Breast epithelium (tissue), 4 donors: ENCODE data around the gene PTGES2. TPM values are rescaled to one million over a fixed set of nuclear protein-coding genes. Genes with fewer than 3 reads are reported as not detected.

Experiments
- DNase-seq, 2 donors: peaks; one replicate each; pipeline ENCODE4 v3.0.0-alpha.2; 2019; ENCODE audit warnings: low spot score in 2 of 2
- H3K27ac ChIP-seq, 2 donors: fragments of 200-600 bp; sonication (generic) in 1 of 2; one replicate each; pipeline ENCODE4 v1.5.1; 2016 to 2019; ENCODE audit warnings: mild to moderate bottlenecking in 1 of 2
- H3K27me3 ChIP-seq, 2 donors: fragments of 200-600 bp; sonication (generic) in 1 of 2; one replicate each; pipeline versions ENCODE4 v1.5.1 to v1.6.0; 2017 to 2019; ENCODE audit warnings: control low read depth in 1 of 2, mild to moderate bottlenecking in 1 of 2
- H3K36me3 ChIP-seq: fragments of 200-600 bp; one replicate; pipeline ENCODE4 v1.5.1; 2019
- H3K4me1 ChIP-seq, 2 donors: fragments of 200-600 bp; sonication (generic); one replicate each; pipeline ENCODE4 v1.5.1; 2016 to 2019; ENCODE audit warnings: control low read depth in 1 of 2
- H3K4me3 ChIP-seq, 3 donors: fragments of 200-600 bp; sonication (generic); 1 replicate in 2 of 3; 2 replicates in 1 of 3; pipeline ENCODE4 v1.5.1; 2016 to 2019; ENCODE audit warnings: mild to moderate bottlenecking in 3 of 3, moderate library complexity in 2 of 3
- H3K9me3 ChIP-seq, 2 donors: fragments of 200-600 bp; sonication (generic) in 1 of 2; one replicate each; pipeline ENCODE4 v1.5.1; 2016 to 2019; ENCODE audit warnings: control low read depth in 1 of 2
- POLR2A ChIP-seq: fragments of 450-650 bp; IDR thresholded peaks from one replicate; pipeline ENCODE4 v1.6.1; 2016; ENCODE audit warnings: antibody characterized with exemption, mild to moderate bottlenecking, moderate library complexity
- POLR2AphosphoS5 ChIP-seq, 3 donors: sonication (generic); formaldehyde crosslinking; IDR thresholded peaks; one replicate each; pipeline ENCODE4 v1.6.1; 2017; ENCODE audit warnings: antibody characterized with exemption in 3 of 3
- intact Hi-C: fragments of 100-400 bp; cut with DNase I; formaldehyde crosslinking; loops from one replicate; pipeline ENCODE4 v1.15.1; 2023; ENCODE audit warnings: low total_unique reads
- total RNA-seq, 3 donors: library from RNA; depleted of rRNA; stranded (reverse); fragments of >200 nt; gene quantifications; one replicate each; pipeline ENCODE4 v1.1.0, GENCODE V29; 2016
- TF ChIP-seq, protein P1 (sequence below), 3 donors: fragments of 450-650 bp; IDR thresholded peaks; one replicate each; pipeline ENCODE4 v1.5.1; 2016 to 2017; ENCODE audit warnings: antibody characterized with exemption in 3 of 3, mild to moderate bottlenecking in 3 of 3, moderate library complexity in 3 of 3

Gene PTGES2
- total RNA-seq, 3 donors from 2014 or later: 35.7 to 86.9 (median 55.0) TPM

GRCh38 chr9:128096616-128097536, 30.7 kb downstream of the PTGES2 start:
- TF ChIP-seq POLR2A (no peak), POLR2AphosphoS5 (IDR thresholded peaks at IDR 0.05) (no peak)
- TF ChIP-seq, protein P1, sequence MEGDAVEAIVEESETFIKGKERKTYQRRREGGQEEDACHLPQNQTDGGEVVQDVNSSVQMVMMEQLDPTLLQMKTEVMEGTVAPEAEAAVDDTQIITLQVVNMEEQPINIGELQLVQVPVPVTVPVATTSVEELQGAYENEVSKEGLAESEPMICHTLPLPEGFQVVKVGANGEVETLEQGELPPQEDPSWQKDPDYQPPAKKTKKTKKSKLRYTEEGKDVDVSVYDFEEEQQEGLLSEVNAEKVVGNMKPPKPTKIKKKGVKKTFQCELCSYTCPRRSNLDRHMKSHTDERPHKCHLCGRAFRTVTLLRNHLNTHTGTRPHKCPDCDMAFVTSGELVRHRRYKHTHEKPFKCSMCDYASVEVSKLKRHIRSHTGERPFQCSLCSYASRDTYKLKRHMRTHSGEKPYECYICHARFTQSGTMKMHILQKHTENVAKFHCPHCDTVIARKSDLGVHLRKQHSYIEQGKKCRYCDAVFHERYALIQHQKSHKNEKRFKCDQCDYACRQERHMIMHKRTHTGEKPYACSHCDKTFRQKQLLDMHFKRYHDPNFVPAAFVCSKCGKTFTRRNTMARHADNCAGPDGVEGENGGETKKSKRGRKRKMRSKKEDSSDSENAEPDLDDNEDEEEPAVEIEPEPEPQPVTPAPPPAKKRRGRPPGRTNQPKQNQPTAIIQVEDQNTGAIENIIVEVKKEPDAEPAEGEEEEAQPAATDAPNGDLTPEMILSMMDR (IDR thresholded peaks at IDR 0.05): no peak
- intact Hi-C loops: no loop called here
- peaks cover 18 to 55% of the 10 kb centered on the region in 2 donors for H3K4me1 ChIP-seq

GRCh38 chr9:128094950-128095544, 32.5 kb downstream of the PTGES2 start:
- no peak for DNase-seq
- H3K4me3 ChIP-seq: no peak overlapping the region
- H3K27ac ChIP-seq: peak overlapping the region; percentile 97 to 98
- TF ChIP-seq, protein P1 (IDR thresholded peaks at IDR 0.05): no peak
- peaks cover 27 to 51% of the 10 kb centered on the region in 2 donors for H3K4me1 ChIP-seq
- no peaks in the 10 kb centered on the region for H3K27me3 ChIP-seq
- intact Hi-C loops: no loop called here
- no peaks in the 10 kb centered on the region for H3K9me3 ChIP-seq
- H3K36me3 ChIP-seq: no peaks in the 10 kb centered on the region

More at GRCh38 chr9:128096616-128097536, 30.7 kb downstream of the PTGES2 start:
- Histone ChIP-seq H3K9me3 (no peaks in the 10 kb centered on the region), H3K27me3 (no peaks in the 10 kb centered on the region), H3K36me3 (no peaks in the 10 kb centered on the region), H3K27ac (peak overlapping the region; percentile 93 to 97), H3K4me3 (no peak overlapping the region)
- DNase-seq: no peak

- H3K27ac ChIP-seq: peak overlapping the region; percentile 97 to 98
- intact Hi-C loops: no loop called here
- DNase-seq: peak; percentile 94 to 97
- no peaks in the 10 kb centered on the region for H3K36me3 ChIP-seq
- no peaks in the 10 kb centered on the region for H3K27me3 ChIP-seq
- H3K4me1 ChIP-seq: peaks cover 27 to 45% of the 10 kb centered on the region in 2 donors
- peak; percentile 78 to 93 (median 87) for TF ChIP-seq POLR2AphosphoS5 (IDR thresholded peaks at IDR 0.05)
- TF ChIP-seq, protein P1 (IDR thresholded peaks at IDR 0.05): no peak
- H3K4me3 ChIP-seq: peak overlapping the region in 2 of 3 donors; percentile 33 to 52
- no peaks in the 10 kb centered on the region for H3K9me3 ChIP-seq
Measured at GRCh38 chr9:128094166-128094949, 33.2 kb downstream of the PTGES2 start.

DNA sequence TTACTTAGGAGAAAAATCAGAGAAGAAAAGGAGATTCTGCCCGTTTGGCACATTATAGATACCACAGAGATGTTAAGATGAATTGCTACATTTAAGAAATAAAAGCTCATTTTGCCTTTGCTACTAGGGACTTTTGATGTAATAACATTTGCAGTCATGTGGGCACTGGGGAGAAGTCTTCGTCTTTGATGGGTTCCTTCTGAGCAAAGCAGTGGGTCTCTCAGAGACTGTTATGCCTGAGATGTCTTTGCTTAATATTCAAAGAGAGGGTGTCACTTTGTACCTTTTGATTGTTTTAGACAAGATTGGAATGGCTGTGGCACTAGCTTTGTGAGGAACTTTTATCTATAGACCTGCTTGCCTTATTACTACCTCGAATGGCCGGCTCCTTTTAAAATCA, 34.5 kb downstream of the PTGES2 start:
- Histone ChIP-seq H3K27ac (peak overlapping the region; percentile 97 to 98), H3K27me3 (no peaks in the 10 kb centered on the region), H3K36me3 (no peaks in the 10 kb centered on the region), H3K9me3 (no peaks in the 10 kb centered on the region), H3K4me1 (peaks cover 27 to 39% of the 10 kb centered on the region in 2 donors), H3K4me3 (peak overlapping the region in 1 of 3 donors; percentile 52)
- intact Hi-C loops: no loop called here
- TF ChIP-seq, protein P1 (IDR thresholded peaks at IDR 0.05): no peak
- TF ChIP-seq POLR2AphosphoS5 (IDR thresholded peaks at IDR 0.05) (no peak), POLR2A (no peak)
- DNase-seq: no peak
